SU-DHL-6 (cell line): Measurements from ENCODE around the gene FAH.

Source experiments
- H2AFZ ChIP-seq: fragments of 200-600 bp; sonication (generic); 2 replicates; pipeline ENCODE4 v1.6.1; 2014; ENCODE audit warnings: low read depth, mild to moderate bottlenecking, moderate library complexity, mixed read lengths, antibody characterized with exemption, low read length; ENCODE audit not compliant: severe bottlenecking
- H3F3A ChIP-seq: fragments of 200-600 bp; shearing (Covaris generic); 2 replicates; pipeline ENCODE4 v1.6.0; 2016; ENCODE audit warnings: antibody characterized with exemption, mild to moderate bottlenecking; ENCODE audit not compliant: insufficient read depth
- H3K27ac ChIP-seq: fragments of 200-600 bp; sonication (generic); 2 replicates; pipeline ENCODE4 v1.5.1; 2016; ENCODE audit warnings: low read depth, mild to moderate bottlenecking, low read length, moderate library complexity, mixed read lengths
- H3K27me3 ChIP-seq: fragments of 200-600 bp; sonication (generic), shearing (Covaris generic); 2 replicates; pipeline ENCODE4 v1.6.0; 2014; ENCODE audit warnings: mild to moderate bottlenecking, low read length
- H3K36me3 ChIP-seq: fragments of 200-600 bp; sonication (generic); 2 replicates; pipeline ENCODE4 v1.6.1; 2014; ENCODE audit warnings: mild to moderate bottlenecking, low read length, mixed read lengths
- H3K4me2 ChIP-seq: fragments of 300-600, 200-600 bp; shearing (Covaris generic), sonication (generic); 2 replicates; pipeline ENCODE4 v1.6.0; 2014; ENCODE audit warnings: low read length, low read depth, mild to moderate bottlenecking; ENCODE audit not compliant: poor library complexity, severe bottlenecking
- H3K4me3 ChIP-seq: fragments of 200-600 bp; sonication (generic); 2 replicates; pipeline ENCODE4 v1.5.1; 2014; ENCODE audit warnings: antibody characterized with exemption, low read length, mild to moderate bottlenecking, mixed read lengths; ENCODE audit not compliant: insufficient read depth, poor library complexity, severe bottlenecking
- H3K79me2 ChIP-seq: fragments of 200-600 bp; sonication (generic); 2 replicates; pipeline ENCODE4 v1.6.1; 2014; ENCODE audit warnings: mild to moderate bottlenecking, low read length, moderate library complexity; ENCODE audit not compliant: insufficient read depth
- H3K9ac ChIP-seq: fragments of 200-600 bp; sonication (generic); 2 replicates; pipeline ENCODE4 v1.7.0; 2014; ENCODE audit warnings: mild to moderate bottlenecking, low read length
- H3K9me2 ChIP-seq: fragments of 200-600 bp; sonication (generic); replicated peaks from 2 replicates; pipeline ENCODE4 v1.6.1; 2014; ENCODE audit warnings: low read length; ENCODE audit not compliant: insufficient read depth
- H3K9me3 ChIP-seq: fragments of 200-600 bp; sonication (generic); 2 replicates; pipeline ENCODE4 v1.6.1; 2014; ENCODE audit warnings: low read length, mixed read lengths; ENCODE audit not compliant: insufficient read depth
- H4K20me1 ChIP-seq: fragments of 200-600 bp; sonication (generic); 2 replicates; pipeline ENCODE4 v1.6.1; 2014; ENCODE audit warnings: low read depth, mild to moderate bottlenecking, antibody characterized with exemption, low read length, moderate library complexity, mixed read lengths
- EZH2phosphoT487 ChIP-seq: fragments of 200-600 bp; sonication (generic), shearing (Covaris generic); conservative IDR thresholded peaks from 2 replicates; pipeline ENCODE4 v1.6.1; 2018; ENCODE audit warnings: mild to moderate bottlenecking, antibody characterized with exemption, low read length, moderate library complexity, mixed read lengths
- TF ChIP-seq, protein P1 (sequence below): fragments of 200-600 bp; sonication (generic); IDR thresholded peaks from one replicate; pipeline ENCODE4 v1.5.1; 2017; ENCODE audit warnings: antibody characterized with exemption, mild to moderate bottlenecking, low read length, moderate library complexity; ENCODE audit not compliant: insufficient read depth, poor library complexity, severe bottlenecking

The FAH gene

DNA sequence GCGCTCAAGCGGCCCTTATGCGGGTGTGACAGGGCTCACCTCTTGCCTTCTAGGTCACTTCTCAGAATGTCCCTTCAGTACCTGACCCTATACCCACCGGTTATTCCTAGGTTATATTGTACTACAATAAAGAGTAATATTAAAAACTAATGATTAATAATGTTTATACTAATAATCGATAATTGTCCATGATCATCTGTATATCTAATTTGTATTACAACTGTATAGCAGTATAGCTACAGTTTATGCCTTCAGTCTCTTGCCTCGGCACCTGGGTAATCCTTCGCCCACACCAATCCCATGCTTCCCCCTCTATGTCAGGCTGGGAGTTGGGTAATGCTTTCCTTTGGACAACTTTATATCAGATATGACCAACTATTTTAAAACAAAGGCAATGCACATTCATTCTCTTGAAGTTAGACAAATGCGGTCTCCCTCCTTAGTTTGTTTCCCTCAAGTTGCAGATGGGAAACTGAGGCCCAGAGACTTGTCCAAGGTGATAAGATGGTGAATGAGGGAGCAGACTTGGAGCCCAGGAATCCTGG is 3.4 kb downstream of the FAH start:
- Histone ChIP-seq H3K27me3 (no peaks in the 10 kb centered on the region), H3K4me2 (no peak overlapping the region), H3F3A (0 out of 2 replicates have a peak, but pooled peaks cover 5% of the 10 kb centered on the region), H3K9me3 (no peaks in the 10 kb centered on the region), H4K20me1 (no peaks in the 10 kb centered on the region), H2AFZ (no peak overlapping the region), H3K27ac (no peak overlapping the region), H3K4me3 (no peak overlapping the region), H3K9ac (no peak overlapping the region), H3K79me2 (no peaks in the 10 kb centered on the region), H3K36me3 (no peaks in the 10 kb centered on the region), H3K9me2 (no peaks in the 10 kb centered on the region)
- TF ChIP-seq EZH2phosphoT487, result no peak
- TF ChIP-seq, protein P1, sequence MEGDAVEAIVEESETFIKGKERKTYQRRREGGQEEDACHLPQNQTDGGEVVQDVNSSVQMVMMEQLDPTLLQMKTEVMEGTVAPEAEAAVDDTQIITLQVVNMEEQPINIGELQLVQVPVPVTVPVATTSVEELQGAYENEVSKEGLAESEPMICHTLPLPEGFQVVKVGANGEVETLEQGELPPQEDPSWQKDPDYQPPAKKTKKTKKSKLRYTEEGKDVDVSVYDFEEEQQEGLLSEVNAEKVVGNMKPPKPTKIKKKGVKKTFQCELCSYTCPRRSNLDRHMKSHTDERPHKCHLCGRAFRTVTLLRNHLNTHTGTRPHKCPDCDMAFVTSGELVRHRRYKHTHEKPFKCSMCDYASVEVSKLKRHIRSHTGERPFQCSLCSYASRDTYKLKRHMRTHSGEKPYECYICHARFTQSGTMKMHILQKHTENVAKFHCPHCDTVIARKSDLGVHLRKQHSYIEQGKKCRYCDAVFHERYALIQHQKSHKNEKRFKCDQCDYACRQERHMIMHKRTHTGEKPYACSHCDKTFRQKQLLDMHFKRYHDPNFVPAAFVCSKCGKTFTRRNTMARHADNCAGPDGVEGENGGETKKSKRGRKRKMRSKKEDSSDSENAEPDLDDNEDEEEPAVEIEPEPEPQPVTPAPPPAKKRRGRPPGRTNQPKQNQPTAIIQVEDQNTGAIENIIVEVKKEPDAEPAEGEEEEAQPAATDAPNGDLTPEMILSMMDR, result no peak

DNA sequence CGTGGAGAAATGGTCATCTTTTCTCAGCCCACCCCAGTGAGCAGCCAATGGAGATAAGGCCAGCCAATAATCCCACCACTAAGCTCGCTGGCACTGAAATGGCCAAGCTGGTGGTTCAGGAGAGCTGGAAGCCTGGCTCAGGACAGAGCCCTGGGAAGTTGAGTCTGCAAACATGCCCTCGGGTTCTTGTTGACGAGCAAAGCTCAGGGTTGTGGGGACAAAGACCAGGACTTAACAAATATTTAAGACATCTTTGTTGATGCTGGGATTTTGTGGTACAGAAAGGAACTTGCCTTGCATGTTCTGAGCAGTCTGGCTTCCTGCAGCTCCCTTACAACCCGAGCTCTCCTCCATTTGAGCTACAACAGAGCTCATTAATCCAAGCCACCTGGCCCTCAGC is 4.4 kb downstream of the FAH start:
- H3K79me2 ChIP-seq, result no peaks in the 10 kb centered on the region
- no peak for TF ChIP-seq EZH2phosphoT487
- TF ChIP-seq, protein P1, result no peak
- H3K4me3 ChIP-seq, result no peak overlapping the region
- no peaks in the 10 kb centered on the region for H3K36me3 ChIP-seq
- H3K27me3 ChIP-seq, result no peaks in the 10 kb centered on the region
- no peak overlapping the region for H3K27ac ChIP-seq
- H3K9me3 ChIP-seq, result no peaks in the 10 kb centered on the region
- no peaks in the 10 kb centered on the region for H3F3A ChIP-seq
- no peaks in the 10 kb centered on the region for H4K20me1 ChIP-seq
- no peak overlapping the region for H3K4me2 ChIP-seq
- H2AFZ ChIP-seq, result no peak overlapping the region
- no peak overlapping the region for H3K9ac ChIP-seq
- H3K9me2 ChIP-seq, result no peaks in the 10 kb centered on the region

DNA sequence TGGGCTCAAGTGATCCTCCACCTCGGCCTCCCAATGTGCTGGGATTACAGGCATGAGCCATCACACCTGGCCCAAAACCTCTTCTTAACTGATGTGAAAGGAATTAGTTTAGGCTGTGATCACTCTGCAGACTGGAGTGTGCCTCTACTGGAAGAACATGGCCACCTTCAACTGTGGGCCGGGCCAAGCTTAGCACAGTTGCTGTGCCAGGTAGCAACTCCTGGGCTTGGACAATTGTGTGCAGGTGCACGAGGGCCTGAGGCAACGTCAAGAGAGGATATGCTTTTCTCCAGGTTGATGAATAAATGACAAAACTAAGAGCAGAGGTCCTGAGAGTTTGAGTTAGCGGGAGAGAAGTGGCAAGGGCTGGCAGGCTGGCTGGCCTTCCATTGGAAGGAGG is 6.5 kb downstream of the FAH start:
- Histone ChIP-seq H3K9me3 (no peaks in the 10 kb centered on the region), H3K4me3 (no peak overlapping the region), H3K9ac (no peak overlapping the region), H3K79me2 (no peaks in the 10 kb centered on the region), H2AFZ (no peak overlapping the region), H3K27ac (no peak overlapping the region), H3K27me3 (no peaks in the 10 kb centered on the region), H4K20me1 (no peaks in the 10 kb centered on the region), H3K9me2 (no peaks in the 10 kb centered on the region), H3K36me3 (no peaks in the 10 kb centered on the region), H3F3A (no peaks in the 10 kb centered on the region), H3K4me2 (no peak overlapping the region)
- TF ChIP-seq, protein P1, result no peak
- TF ChIP-seq EZH2phosphoT487, result no peak
